HEK293T (cell line): ENCODE data around the gene SV2B.

Experiments used
- CTCF ChIA-PET: fragments of 350-600 bp; formaldehyde crosslinking; extraction: SDS; loops from one replicate; lab custom pipeline; 2021; ENCODE audit warnings: antibody characterized with exemption, inconsistent platforms; lab: Yijun Ruan, JAX
- POLR2A ChIA-PET: fragments of 350-600 bp; formaldehyde crosslinking; extraction: SDS; loops from one replicate; lab custom pipeline; 2020; ENCODE audit warnings: antibody characterized with exemption, inconsistent platforms; lab: Yijun Ruan, JAX
- DNase-seq: peaks from one replicate; pipeline ENCODE4 v3.0.0; 2012; ENCODE audit warnings: mixed read lengths; ENCODE audit errors: extremely low spot score
- ARNT ChIP-seq: fragments of 450-650 bp; IDR thresholded peaks from 2 replicates; pipeline ENCODE4 v1.6.1; 2017; ENCODE audit warnings: mild to moderate bottlenecking
- BHLHE40 ChIP-seq: fragments of 450-650 bp; IDR thresholded peaks from 2 replicates; pipeline ENCODE4 v1.6.1; 2016; ENCODE audit warnings: mild to moderate bottlenecking, moderate library complexity, borderline replicate concordance
- CTBP1 ChIP-seq: fragments of 450-650 bp; IDR thresholded peaks from 2 replicates; pipeline ENCODE4 v1.6.1; 2016; ENCODE audit warnings: borderline replicate concordance
- ELF4 ChIP-seq: fragments of 450-650 bp; IDR thresholded peaks from 2 replicates; pipeline ENCODE4 v1.6.1; 2017; ENCODE audit warnings: antibody characterized with exemption
- FOXA1 ChIP-seq: fragments of 450-650 bp; IDR thresholded peaks from 2 replicates; pipeline ENCODE4 v1.6.1; 2016; ENCODE audit warnings: mild to moderate bottlenecking
- FOXK2 ChIP-seq: fragments of 450-650 bp; IDR thresholded peaks from 2 replicates; pipeline ENCODE4 v1.6.1; 2016; ENCODE audit warnings: mild to moderate bottlenecking
- FOXM1 ChIP-seq: fragments of 450-650 bp; IDR thresholded peaks from 2 replicates; pipeline ENCODE4 v1.6.1; 2017; ENCODE audit warnings: mild to moderate bottlenecking, borderline replicate concordance
- HDGF ChIP-seq: fragments of 450-650 bp; IDR thresholded peaks from 2 replicates; pipeline ENCODE4 v1.6.1; 2017; ENCODE audit warnings: antibody characterized with exemption, borderline replicate concordance
- L3MBTL2 ChIP-seq: fragments of 450-650 bp; conservative IDR thresholded peaks from 2 replicates; pipeline ENCODE4 v1.6.1; 2016; ENCODE audit warnings: mild to moderate bottlenecking
- LEF1 ChIP-seq: fragments of 450-650 bp; IDR thresholded peaks from 2 replicates; pipeline ENCODE4 v1.6.1; 2017; ENCODE audit warnings: mild to moderate bottlenecking, borderline replicate concordance
- NFRKB ChIP-seq: fragments of 450-650 bp; IDR thresholded peaks from 2 replicates; pipeline ENCODE4 v1.6.1; 2016; ENCODE audit warnings: mild to moderate bottlenecking, moderate library complexity
- SP1 ChIP-seq: fragments of 450-650 bp; IDR thresholded peaks from 2 replicates; pipeline ENCODE4 v1.6.1; 2017
- SUZ12 ChIP-seq: fragments of 450-650 bp; IDR thresholded peaks from 2 replicates; pipeline ENCODE4 v1.6.1; 2016; ENCODE audit warnings: mild to moderate bottlenecking
- TARDBP ChIP-seq: fragments of 450-650 bp; IDR thresholded peaks from 2 replicates; pipeline ENCODE4 v1.6.1; 2016
- ZNF384 ChIP-seq: fragments of 450-650 bp; IDR thresholded peaks from 2 replicates; pipeline ENCODE4 v1.6.1; 2016
- TF ChIP-seq, protein P1 (sequence below): fragments of 450-650 bp; IDR thresholded peaks from 2 replicates; pipeline ENCODE4 v1.6.1; 2016

The SV2B gene

DNA sequence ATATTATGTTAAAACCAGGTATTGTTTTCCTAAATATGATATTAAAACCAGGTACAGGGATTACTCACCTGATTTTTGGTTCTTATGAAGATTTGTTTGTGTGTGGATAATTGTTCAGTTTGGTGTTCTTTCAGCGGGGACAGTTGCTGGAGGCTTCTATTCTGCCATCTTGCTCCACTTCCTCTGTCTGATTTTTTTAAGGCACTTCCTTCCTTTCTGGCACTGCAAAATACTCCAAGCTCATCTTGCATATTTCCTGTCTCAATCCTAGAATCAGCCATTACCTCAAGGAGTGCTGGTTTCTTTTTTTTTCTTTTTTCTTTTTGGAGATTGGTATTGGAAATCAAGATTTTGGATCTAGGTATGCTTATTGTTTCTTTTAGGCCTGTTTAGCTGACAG, 229.9 kb downstream of the SV2B start:
- TF ChIP-seq FOXM1: no peak
- no peak for TF ChIP-seq BHLHE40
- TF ChIP-seq, protein P1, sequence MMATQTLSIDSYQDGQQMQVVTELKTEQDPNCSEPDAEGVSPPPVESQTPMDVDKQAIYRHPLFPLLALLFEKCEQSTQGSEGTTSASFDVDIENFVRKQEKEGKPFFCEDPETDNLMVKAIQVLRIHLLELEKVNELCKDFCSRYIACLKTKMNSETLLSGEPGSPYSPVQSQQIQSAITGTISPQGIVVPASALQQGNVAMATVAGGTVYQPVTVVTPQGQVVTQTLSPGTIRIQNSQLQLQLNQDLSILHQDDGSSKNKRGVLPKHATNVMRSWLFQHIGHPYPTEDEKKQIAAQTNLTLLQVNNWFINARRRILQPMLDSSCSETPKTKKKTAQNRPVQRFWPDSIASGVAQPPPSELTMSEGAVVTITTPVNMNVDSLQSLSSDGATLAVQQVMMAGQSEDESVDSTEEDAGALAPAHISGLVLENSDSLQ: no peak
- no peak for TF ChIP-seq HDGF
- no peak for TF ChIP-seq SUZ12
- no peak for TF ChIP-seq FOXA1
- no peak for TF ChIP-seq SP1
- no peak for TF ChIP-seq L3MBTL2
- no peak for TF ChIP-seq ZNF384
- no peak for TF ChIP-seq LEF1
- TF ChIP-seq CTBP1: no peak
- TF ChIP-seq NFRKB: no peak
- TF ChIP-seq FOXK2: no peak
- no peak for DNase-seq
- POLR2A ChIA-PET: no interaction called here
- CTCF ChIA-PET: no interaction called here

DNA sequence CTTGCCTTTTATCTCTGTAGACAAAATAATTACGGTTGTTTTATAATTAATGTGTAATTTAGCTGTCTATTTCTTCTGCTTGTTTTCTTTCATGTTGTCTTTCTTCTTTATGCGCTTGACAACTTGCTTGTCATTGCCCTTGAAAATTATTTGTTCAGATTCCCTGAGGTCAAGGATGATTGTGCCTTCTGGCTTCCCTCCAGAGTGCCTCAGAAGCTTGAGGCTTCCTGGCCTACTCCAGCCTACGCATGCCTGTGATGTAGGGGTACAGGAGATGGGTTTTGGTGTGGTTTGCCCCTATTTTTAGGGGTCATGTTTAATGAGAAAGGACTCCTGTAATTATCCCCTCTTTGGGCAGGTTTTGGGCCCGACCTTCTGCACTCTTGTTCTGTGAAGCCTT, 231.5 kb downstream of the SV2B start:
- POLR2A ChIA-PET: no interaction called here
- no peak for DNase-seq
- no peak for TF ChIP-seq BHLHE40
- TF ChIP-seq FOXM1: no peak
- no peak for TF ChIP-seq CTBP1
- TF ChIP-seq ARNT: no peak
- no peak for TF ChIP-seq SUZ12
- TF ChIP-seq ELF4: no peak
- no peak for TF ChIP-seq HDGF
- TF ChIP-seq LEF1: no peak
- TF ChIP-seq TARDBP: no peak
- no peak for TF ChIP-seq NFRKB
- TF ChIP-seq, protein P1: no peak
- no peak for TF ChIP-seq FOXA1
- no peak for TF ChIP-seq L3MBTL2
- TF ChIP-seq FOXK2: no peak
- TF ChIP-seq SP1: no peak
- CTCF ChIA-PET: interaction anchor here (0.7 kb wide), 1 partner anchor 1080 kb away, joined by 3 read pairs; no protein-coding TSS in a partner anchor

DNA sequence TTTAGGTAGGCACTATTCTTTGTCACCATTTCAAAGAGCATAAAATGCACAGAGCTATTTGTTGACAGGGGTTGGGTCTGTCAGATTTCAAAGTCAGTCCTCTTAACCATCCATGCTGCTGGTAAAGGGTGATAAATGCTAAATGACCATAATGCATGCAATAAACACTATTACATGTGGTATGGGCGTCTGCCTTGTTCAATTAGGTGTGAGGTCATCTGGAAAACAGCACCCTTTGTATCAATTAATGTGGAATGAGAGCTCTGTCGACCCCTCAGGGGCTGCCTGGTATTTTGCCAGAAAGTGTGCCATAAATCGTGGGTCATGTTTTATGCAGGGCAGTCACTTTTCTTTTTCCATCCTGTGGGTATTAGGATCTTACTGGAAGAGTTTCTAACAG, 235.6 kb downstream of the SV2B start:
- no peak for DNase-seq
- TF ChIP-seq FOXK2 (no peak), TARDBP (no peak), ZNF384 (no peak), LEF1 (no peak), HDGF (no peak), FOXM1 (no peak), NFRKB (no peak), FOXA1 (no peak), CTBP1 (no peak), ELF4 (no peak), ARNT (no peak), L3MBTL2 (no peak)
- TF ChIP-seq, protein P1: no peak
- ChIA-PET CTCF (interaction anchor here (0.6 kb wide), 1 partner anchor 286 kb away, joined by 6 read pairs; no protein-coding TSS in a partner anchor), POLR2A (no interaction called here)

DNA sequence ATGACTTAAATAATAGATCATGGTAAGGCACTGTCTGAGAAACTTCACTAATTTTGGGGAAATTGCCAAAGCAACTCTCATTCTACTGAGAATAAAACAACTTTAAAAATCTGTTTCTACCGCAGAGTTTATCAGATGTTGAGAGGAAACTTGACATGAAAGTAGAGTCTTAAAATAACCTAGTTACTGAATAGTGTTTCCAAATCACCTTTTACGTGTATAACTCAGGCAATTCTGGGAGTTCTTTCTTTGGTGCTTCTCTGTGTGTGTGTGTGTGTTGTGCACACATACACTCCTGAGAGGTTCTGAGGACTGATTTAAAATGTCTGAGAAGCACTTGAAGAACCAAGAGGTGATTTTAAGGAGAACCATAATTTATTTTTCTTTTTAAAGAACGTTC, 236.6 kb downstream of the SV2B start:
- POLR2A ChIA-PET: no interaction called here
- TF ChIP-seq ZNF384 (no peak), ARNT (no peak), LEF1 (no peak), FOXM1 (no peak), L3MBTL2 (no peak), SUZ12 (no peak), BHLHE40 (no peak), ELF4 (no peak), TARDBP (no peak), CTBP1 (no peak), SP1 (no peak), FOXA1 (no peak), NFRKB (no peak), FOXK2 (no peak), HDGF (no peak)
- TF ChIP-seq, protein P1: no peak
- CTCF ChIA-PET: no interaction called here
- DNase-seq: no peak

DNA sequence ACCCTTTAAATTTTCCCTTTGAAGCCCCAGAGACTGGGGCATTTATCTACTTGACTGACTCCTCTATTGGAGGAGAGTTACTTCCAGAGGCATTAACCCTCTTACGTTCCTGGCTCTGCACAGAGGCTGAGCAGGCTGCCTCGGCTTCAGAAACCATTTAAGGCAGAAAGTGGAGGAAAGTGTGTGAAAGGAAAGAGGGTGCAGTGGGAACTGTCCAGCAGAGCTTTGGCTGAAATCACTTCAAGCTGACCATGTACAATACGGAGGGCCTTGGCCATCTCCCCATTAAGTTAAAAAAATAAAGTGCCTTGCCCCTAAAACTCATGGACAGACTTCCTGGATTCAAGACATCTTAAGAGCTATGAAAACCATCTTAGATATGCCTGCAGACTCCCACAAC, 238.7 kb downstream of the SV2B start:
- POLR2A ChIA-PET: no interaction called here
- DNase-seq: no peak

More for the DNA sequence above, 238.7 kb downstream of the SV2B start:
- CTCF ChIA-PET: no interaction called here
- TF ChIP-seq SP1 (no peak), FOXA1 (no peak), L3MBTL2 (no peak), FOXK2 (no peak), ARNT (no peak), FOXM1 (no peak), SUZ12 (no peak), ELF4 (no peak), HDGF (no peak), NFRKB (no peak), CTBP1 (no peak), LEF1 (no peak), ZNF384 (no peak), BHLHE40 (no peak), TARDBP (no peak)
- TF ChIP-seq, protein P1: no peak
